Activated CD4-positive, alpha-beta T cell treated with anti-CD3 and anti-CD28 coated beads, Interleukin-2, Interleukin-6, amounts not matched to agents 100 ng/mL and 50 ng/mL, durations not matched to agents 16 hours and 8 hours (primary cell): ENCODE results near the gene FAM9A.

Experiments
- DNase-seq: peaks from one replicate; pipeline ENCODE4 v3.0.0-alpha.2; 2020

The FAM9A gene

GRCh38 chrX:8801041-8801599, at the start of gene FAM9A:
Gene FAM9A (minus strand): TSS chrX:8801383. CDS start chrX:8800171, 1,212 bp downstream.
- DNase-seq = no peak

GRCh38 chrX:8850478-8850877, 49.3 kb upstream of the FAM9A start:
- DNase-seq = no peak

DNA sequence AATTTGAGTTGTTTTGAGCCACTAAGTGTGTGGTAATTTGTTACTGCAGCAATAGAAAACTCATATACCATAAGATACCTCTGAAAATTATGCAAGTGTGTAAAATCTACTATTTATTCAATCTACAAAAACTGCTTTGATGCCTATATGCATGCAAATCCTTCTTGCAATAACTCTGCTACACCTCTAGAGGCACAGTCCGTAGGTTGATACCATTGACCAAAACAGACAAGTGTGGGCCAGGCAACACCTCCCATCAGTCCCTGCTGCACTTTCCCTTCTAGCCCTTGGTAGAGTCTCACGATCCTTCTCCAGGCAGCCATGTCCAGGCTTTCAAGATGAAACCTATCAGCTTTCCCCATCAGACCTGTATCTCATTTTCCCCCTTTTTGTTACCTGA, 48.8 kb upstream of the FAM9A start:
- peak; percentile 1 for DNase-seq

DNA sequence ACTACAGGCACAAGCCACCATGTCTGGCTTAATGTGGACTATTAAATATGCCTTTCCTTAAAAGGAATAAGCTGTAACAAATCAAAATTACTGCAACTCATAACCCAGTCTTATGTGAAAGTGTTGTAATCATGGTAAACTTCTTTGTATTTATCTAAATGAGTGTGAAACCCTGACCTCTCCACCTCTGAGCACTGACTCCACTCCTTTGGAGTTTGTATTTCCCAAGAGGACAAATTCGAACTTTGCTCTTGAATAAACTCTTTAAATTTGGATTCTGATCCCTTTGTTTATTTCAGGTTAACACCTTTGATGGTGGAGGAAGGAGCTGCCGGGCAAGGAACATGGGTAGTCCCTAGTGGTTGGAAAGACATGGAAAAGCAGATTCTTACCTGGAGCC, 48.3 kb upstream of the FAM9A start:
- DNase-seq = no peak

- DNase-seq = no peak
Measured at GRCh38 chrX:8848911-8849310, 47.7 kb upstream of the FAM9A start.

DNA sequence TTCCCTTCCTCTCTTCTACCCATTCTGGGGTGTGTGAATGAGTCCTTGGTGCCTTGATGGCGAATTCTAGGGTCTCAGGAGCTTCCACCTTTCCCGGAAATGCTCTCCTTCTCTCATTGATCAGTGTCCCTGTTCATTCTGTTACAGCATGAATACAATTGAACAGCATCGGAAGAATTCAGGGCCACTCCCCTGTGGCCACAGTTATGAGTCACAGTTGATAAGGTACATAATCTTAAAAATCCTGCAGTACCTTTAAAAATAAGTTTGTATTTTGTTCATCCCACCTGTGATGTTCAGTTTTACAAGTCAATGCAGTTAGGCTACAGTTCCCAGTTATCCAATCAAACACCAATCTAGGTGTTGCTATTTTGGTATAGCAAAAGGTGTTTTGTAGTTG, 47.3 kb upstream of the FAM9A start:
- DNase-seq = no peak

DNA sequence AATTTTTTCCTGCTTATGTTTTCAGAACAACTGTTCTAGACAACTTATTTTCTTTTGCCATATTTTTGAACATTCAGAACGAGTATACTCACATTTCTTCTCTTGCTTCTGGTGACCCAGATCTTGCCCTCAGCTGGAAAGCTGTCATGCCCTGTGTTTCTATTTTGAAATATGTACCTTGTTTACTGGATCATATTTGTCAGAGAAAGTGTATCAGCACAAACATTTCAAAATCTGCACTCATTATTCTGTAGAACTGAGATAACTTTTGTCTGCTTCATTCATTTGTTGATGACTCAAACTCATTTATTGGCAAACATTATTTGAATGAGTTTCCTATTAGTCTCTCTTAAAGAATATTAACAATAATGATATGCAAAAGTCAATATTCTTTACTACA, 46.2 kb upstream of the FAM9A start:
- no peak for DNase-seq

- DNase-seq = no peak
Measured at GRCh38 chrX:8846266-8846665, 45.1 kb upstream of the FAM9A start.

- DNase-seq = no peak
Measured at GRCh38 chrX:8845469-8845868, 44.3 kb upstream of the FAM9A start.

DNA sequence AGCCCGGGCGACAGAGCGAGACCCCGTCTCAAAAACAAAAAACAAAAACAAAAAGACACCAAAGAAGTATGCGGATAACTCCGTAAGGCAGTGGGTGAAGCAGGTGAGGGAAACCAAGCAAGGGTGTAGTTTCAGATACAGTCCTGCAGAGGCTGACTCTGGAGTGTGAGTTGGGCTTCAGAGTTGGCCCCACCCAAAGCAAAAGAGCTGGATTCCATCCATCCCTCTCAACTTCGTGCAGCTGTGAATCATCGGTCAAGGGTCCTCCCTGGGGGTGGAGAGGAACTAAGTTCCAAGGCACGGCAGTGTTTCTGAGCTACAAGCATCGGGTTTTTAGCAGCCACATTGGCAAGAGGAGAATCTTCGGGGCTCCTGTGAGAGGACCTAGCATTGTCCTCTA, 43.9 kb upstream of the FAM9A start:
- no peak for DNase-seq

- DNase-seq = no peak
Measured at GRCh38 chrX:8844157-8844556, 43.0 kb upstream of the FAM9A start.

DNA sequence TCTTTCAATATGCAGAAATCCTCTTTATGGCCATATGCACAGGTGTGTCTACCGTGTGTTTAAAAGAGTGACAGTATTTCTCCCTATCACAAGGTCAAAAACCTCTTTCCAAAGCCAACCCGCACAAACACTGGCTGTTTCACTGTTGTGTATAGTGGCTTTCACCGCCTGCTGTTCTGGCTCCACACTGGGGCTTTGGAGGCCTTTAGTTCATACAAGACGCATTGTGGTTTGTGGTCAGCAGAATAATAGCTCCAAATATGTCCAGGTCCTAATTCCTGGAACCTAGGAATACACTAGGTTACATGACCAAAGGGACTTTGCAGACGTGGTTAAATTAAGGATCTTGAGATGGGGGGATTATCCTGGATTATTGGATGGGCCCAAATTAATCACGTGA, 40.7 kb upstream of the FAM9A start:
- DNase-seq = no peak

DNA sequence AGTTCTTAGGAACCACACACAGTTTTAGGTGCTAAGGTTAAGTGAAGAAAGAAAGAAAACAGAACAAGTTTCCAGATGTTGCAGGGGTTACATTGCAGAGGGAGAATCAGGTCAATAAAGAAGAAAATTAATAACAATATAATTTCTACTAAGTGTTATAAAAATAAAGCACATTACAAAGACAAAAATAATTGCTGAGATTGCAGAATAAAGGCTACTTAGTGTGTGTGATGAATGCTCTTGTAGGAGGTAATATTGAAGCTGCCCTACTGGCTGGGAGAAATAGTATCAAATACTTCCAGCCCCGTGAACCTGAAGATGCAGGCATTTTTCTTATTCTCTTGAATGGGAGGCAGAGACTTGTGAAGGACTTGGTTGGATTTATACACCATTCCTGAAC, 33.2 kb upstream of the FAM9A start:
- no peak for DNase-seq

DNA sequence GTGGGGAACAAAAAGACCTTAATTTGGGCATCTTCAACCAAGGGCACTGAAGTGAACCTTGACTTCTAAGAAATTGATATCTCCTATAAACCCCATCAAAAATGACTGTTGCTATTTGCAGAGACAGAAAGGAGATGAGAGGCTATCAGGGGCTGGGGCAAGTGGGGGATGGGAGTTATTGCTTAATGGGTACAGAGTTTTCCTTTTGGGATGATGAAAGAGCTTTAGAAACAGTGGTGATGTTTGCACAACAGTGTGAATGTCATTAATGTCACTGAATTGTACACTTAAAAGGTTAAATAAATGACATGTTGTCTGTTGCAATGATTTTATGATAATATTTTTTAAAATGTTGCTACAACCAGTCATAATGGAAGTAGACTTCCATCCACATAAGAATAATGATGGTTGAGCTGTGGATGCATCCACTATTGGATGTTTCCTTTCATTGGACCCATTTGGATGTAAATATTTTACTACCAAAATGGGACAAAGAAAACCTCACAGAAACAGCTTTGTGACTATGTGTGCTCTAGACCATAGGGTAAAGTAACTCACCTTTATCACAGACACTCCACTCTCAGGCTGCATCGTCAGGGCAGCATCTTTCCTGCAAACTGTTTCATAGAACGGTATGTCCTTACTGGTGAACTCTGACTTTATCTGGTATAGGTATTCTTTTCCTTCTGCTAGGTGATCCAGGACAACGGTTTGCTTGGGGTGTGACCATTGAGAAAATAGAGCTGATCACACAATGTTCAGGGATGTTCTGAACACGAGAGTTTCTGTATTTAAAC, 31.6 kb upstream of the FAM9A start:
- no peak for DNase-seq

- no peak for DNase-seq
Measured at GRCh38 chrX:8823698-8824097, 22.5 kb upstream of the FAM9A start.

GRCh38 chrX:8822002-8822401, 20.8 kb upstream of the FAM9A start:
- DNase-seq = no peak

DNA sequence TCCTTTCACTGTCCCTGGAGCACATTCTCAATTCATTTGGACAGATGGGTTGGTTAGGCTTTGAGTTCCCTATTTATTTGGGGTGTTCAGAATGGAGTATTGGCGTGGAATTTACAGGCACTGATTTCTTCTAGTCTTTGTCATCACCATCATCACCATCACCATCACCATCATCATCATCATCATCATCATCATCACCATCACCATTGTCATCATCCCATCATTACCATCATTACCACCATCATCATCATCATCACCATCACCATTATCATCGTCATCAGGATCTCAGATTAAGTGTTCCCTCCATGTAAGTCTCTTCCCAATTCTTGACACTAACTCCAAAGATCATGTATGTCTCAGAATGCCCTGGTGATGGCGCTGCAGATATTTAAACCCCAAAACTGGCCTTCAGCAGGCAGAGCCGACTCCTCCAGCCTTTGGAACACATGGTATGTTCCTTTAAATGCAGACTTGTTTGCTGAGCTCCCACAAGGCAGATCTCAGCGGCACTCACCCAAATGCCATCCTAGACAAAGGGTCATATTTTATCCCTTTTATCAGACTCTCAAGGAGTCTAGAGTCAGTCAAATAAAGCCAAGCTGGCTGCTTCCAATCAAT, 19.8 kb upstream of the FAM9A start:
- no peak for DNase-seq

- DNase-seq = peak; percentile 62
Measured at GRCh38 chrX:8815460-8816065, 14.4 kb upstream of the FAM9A start.

- DNase-seq = no peak
Measured at GRCh38 chrX:8813036-8813435, 11.9 kb upstream of the FAM9A start.

DNA sequence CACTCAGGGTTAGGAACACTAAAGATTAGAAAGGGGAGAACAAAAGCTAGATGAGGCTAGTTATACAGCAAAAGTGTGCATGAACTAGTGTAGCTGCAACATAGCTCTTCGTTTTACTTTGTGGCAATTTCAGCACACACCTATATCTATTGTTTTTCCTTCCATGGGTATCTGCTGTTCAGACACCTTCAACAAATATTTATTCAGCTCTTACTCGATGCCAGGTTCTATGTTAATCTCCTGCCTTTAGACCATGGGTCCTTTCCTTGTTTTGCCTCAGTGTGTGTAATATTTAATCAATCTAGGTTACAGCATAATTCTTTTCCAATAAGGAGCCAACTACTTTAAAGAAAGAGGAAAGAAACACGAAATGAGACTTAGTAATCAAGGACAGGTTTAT, 10.4 kb upstream of the FAM9A start:
- no peak for DNase-seq

DNA sequence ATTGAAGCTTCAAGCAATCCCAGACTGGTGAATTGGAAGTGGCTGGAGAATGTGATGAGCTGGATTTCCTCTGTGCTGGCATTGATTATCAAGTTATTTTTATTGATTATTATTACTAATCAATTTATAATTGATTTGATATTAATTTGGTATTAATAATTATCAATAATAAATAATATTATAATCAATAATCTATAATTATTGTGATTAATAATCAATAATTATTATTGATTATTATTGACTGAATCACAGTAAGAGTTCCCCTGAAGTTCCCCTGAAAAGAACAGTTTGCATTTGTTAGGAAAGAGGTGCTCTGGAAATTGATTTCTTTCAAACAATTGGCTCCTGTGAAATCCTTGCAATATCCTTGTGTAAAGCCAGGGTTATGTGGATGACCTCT, 7.5 kb upstream of the FAM9A start:
- no peak for DNase-seq

DNA sequence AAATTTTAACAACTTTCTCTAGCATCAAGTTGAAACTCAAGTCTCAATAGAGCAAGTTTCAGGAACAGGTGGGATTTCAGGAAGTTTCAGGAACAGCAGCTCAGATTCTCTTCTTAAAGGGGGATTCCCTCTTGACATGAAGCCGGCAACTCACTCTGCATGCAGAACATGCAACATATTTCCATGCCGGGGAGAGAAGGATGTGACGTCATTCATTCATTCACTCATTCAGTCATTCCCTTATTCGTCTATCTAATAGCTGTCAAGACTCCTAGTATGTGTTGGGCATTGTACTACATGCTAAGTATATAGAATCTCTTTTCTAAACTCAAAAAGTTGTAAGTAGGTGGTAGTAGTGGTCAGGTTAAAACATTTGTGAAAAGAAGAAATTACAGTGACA, 4.8 kb upstream of the FAM9A start:
- no peak for DNase-seq

GRCh38 chrX:8805046-8805445, 3.9 kb upstream of the FAM9A start:
- DNase-seq = no peak

GRCh38 chrX:8803326-8803725, 2.1 kb upstream of the FAM9A start:
- no peak for DNase-seq
